NT2/D1 (cell line): Measurements from ENCODE around the gene HCN1.
"Not testable (repeated sequence)": the region's sequence is repeated elsewhere in the genome, so short reads cannot be mapped to it uniquely, and the experiment has no call there.

Experiments
- DNase-seq: peaks from one replicate; pipeline ENCODE4 v3.0.0-alpha.2; 2011; ENCODE audit warnings: low read depth, low spot score
- H3K27me3 ChIP-seq: 2 replicates; pipeline ENCODE4 v1.6.0; 2011; ENCODE audit warnings: mild to moderate bottlenecking; ENCODE audit not compliant: insufficient read length, insufficient read depth
- H3K36me3 ChIP-seq: 2 replicates; pipeline ENCODE4 v1.6.1; 2011; ENCODE audit warnings: mild to moderate bottlenecking, low read length, mixed read lengths; ENCODE audit not compliant: insufficient read depth, insufficient read length
- H3K4me1 ChIP-seq: 2 replicates; pipeline ENCODE4 v1.5.1; 2011; ENCODE audit not compliant: insufficient read depth, insufficient read length
- H3K4me3 ChIP-seq: 2 replicates; pipeline ENCODE4 v1.5.1; 2011; ENCODE audit warnings: low read depth; ENCODE audit not compliant: insufficient read length
- H3K9ac ChIP-seq: 2 replicates; pipeline ENCODE4 v1.6.0; 2011; ENCODE audit warnings: low read depth; ENCODE audit not compliant: insufficient read length
- H3K9me3 ChIP-seq: 2 replicates; pipeline ENCODE4 v1.5.1; 2011; ENCODE audit warnings: mild to moderate bottlenecking, low read length; ENCODE audit not compliant: insufficient read depth
- SUZ12 ChIP-seq: IDR thresholded peaks from 2 replicates; pipeline ENCODE4 v1.6.1; 2011; ENCODE audit not compliant: insufficient read length, insufficient read depth; ENCODE audit errors: extremely low read depth
- YY1 ChIP-seq: IDR thresholded peaks from 2 replicates; pipeline ENCODE4 v1.6.1; 2011; ENCODE audit not compliant: insufficient read length, insufficient read depth
- ZNF274 ChIP-seq: IDR thresholded peaks from 2 replicates; pipeline ENCODE4 v1.6.1; 2011; ENCODE audit warnings: mild to moderate bottlenecking, low read depth, low read length

Gene HCN1

GRCh38 chr5:45622365-45622764, 73.8 kb downstream of the HCN1 start:
- no peaks in the 10 kb centered on the region for H3K4me1 ChIP-seq
- TF ChIP-seq YY1 (no peak), SUZ12 (no peak), ZNF274 (no peak)
- no peak overlapping the region for H3K4me3 ChIP-seq
- H3K9me3 ChIP-seq: no peaks in the 10 kb centered on the region
- H3K27me3 ChIP-seq: no peaks in the 10 kb centered on the region
- no peak overlapping the region for H3K9ac ChIP-seq
- no peak for DNase-seq
- no peaks in the 10 kb centered on the region for H3K36me3 ChIP-seq

GRCh38 chr5:45617859-45618416, 78.2 kb downstream of the HCN1 start:
- DNase-seq: no peak
- TF ChIP-seq SUZ12 (no peak), ZNF274 (no peak), YY1 (no peak)
- Histone ChIP-seq H3K4me1 (no peaks in the 10 kb centered on the region), H3K4me3 (no peak overlapping the region), H3K36me3 (no peaks in the 10 kb centered on the region), H3K9me3 (no peaks in the 10 kb centered on the region), H3K27me3 (no peaks in the 10 kb centered on the region), H3K9ac (no peak overlapping the region)

DNA sequence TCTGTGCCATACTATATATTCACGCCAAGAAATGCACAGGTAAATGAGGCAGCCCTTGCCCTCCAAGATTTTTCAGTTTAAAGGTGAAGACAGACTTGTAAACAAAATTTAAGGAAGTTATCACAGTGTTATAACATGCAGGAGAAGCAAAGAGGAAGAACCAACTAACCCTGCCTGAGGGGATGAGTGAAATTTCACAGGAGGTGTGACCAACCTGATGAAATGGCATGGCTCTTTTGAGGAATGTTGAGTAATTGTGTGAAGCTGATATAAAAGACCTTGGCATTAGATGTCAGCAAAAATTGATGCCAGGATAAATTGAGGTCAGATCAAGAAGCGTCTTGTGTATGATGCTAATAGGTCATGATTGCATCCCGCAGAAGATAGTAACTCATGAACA, 86.5 kb downstream of the HCN1 start:
- Histone ChIP-seq H3K4me1 (no peaks in the 10 kb centered on the region), H3K9me3 (no peaks in the 10 kb centered on the region), H3K4me3 (no peak overlapping the region), H3K36me3 (no peaks in the 10 kb centered on the region), H3K27me3 (no peaks in the 10 kb centered on the region), H3K9ac (no peak overlapping the region)
- TF ChIP-seq YY1: no peak
- no peak for TF ChIP-seq SUZ12
- no peak for TF ChIP-seq ZNF274
- no peak for DNase-seq

- Histone ChIP-seq H3K27me3 (no peaks in the 10 kb centered on the region), H3K36me3 (no peaks in the 10 kb centered on the region), H3K4me1 (no peaks in the 10 kb centered on the region), H3K9ac (no peak overlapping the region), H3K4me3 (no peak overlapping the region), H3K9me3 (no peaks in the 10 kb centered on the region)
- TF ChIP-seq YY1 (no peak), SUZ12 (no peak), ZNF274 (no peak)
- DNase-seq: no peak
Measured at GRCh38 chr5:45604092-45604491, 92.1 kb downstream of the HCN1 start.

DNA sequence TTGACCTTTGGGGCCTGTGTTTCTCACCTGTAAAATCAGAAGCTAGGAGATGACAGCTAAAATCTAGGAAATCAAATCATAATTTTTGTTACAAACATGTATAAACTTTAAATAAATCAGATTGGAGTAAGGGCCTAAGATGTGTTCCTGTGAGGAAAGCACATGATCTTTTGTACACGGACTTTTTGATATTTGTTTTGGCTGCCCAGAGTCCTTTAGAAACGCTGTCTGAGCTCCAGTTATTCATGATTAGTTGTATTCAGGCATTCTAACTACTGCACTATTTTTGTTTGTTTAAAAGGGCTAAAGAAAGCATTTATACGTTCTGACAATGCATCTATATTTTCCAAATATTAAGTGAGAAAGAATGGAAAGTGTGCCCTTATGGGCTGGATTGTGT, 94.8 kb downstream of the HCN1 start:
- Histone ChIP-seq H3K4me1 (no peaks in the 10 kb centered on the region), H3K27me3 (no peaks in the 10 kb centered on the region), H3K4me3 (no peak overlapping the region), H3K9me3 (no peaks in the 10 kb centered on the region), H3K36me3 (no peaks in the 10 kb centered on the region), H3K9ac (no peak overlapping the region)
- TF ChIP-seq SUZ12: no peak
- TF ChIP-seq YY1: no peak
- no peak for TF ChIP-seq ZNF274
- no peak for DNase-seq

GRCh38 chr5:45596320-45596719, 99.9 kb downstream of the HCN1 start:
- DNase-seq: no peak
- Histone ChIP-seq H3K9me3 (no peaks in the 10 kb centered on the region), H3K36me3 (no peaks in the 10 kb centered on the region), H3K4me3 (no peak overlapping the region), H3K9ac (no peak overlapping the region), H3K27me3 (no peaks in the 10 kb centered on the region), H3K4me1 (no peaks in the 10 kb centered on the region)
- TF ChIP-seq YY1: no peak
- no peak for TF ChIP-seq SUZ12
- no peak for TF ChIP-seq ZNF274

- not testable (repeated sequence) for H3K9me3 ChIP-seq, H3K4me3 ChIP-seq, H3K27me3 ChIP-seq, H3K36me3 ChIP-seq, DNase-seq, H3K9ac ChIP-seq, H3K4me1 ChIP-seq
Measured at GRCh38 chr5:45586001-45586400, 110.2 kb downstream of the HCN1 start.

GRCh38 chr5:45578270-45578669, 117.9 kb downstream of the HCN1 start:
- Histone ChIP-seq H3K9me3 (no peaks in the 10 kb centered on the region), H3K4me1 (no peaks in the 10 kb centered on the region), H3K36me3 (no peaks in the 10 kb centered on the region), H3K4me3 (no peak overlapping the region), H3K27me3 (no peaks in the 10 kb centered on the region), H3K9ac (no peak overlapping the region)
- DNase-seq: no peak
- no peak for TF ChIP-seq SUZ12
- no peak for TF ChIP-seq YY1
- no peak for TF ChIP-seq ZNF274
